Regular cardiac myocyte (primary cell): ENCODE data around the gene SLC37A4. TPM values are rescaled to one million over a fixed set of nuclear protein-coding genes. Genes with fewer than 3 reads are reported as not detected.

Source experiments
- total RNA-seq: library from RNA; depleted of rRNA; stranded (reverse); fragments of >200 nt; gene quantifications from 2 replicates; pipeline ENCODE4 v1.2.3, GENCODE V29; 2014

Gene SLC37A4
- 10.9 and 11.0 TPM in 2 replicates for total RNA-seq

DNA sequence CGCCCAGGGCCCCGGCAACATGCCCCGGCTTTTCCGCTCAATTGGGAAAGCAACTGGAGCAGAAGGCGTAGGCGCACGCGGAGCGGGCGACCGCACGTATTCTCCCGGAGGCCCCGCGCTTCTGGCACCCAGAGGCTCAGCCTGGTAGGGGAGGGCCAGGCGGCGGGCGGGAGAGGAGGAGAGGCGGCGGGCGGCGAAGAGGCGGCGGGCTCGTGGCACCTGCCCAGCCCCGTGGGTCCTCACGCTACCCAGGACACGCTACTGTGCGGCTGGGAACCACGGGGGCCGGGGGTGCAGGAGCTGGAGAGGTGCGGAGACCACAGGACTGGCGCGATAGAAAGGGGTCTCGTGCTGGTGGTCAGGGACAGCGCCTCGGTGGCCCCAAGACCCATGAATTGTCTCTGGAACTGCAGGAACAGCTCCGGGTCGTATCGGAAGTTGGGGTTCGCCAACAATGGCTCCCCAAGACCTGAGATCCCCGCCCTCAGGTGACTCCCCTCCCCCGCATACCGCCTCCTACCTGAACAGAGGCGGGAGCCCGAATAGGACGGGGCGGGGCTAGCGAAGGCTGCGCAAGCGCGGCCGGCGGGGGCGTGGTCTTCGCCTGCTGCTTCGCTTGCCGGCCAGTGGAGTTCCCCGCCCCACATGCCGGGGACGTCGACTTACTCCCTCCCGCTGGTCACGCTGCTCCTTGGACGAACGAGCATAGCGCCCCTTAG is at the start of gene SLC37A4:
SLC37A4 (minus strand) TSS at position 549 of the 719 bp plus-strand sequence.

DNA sequence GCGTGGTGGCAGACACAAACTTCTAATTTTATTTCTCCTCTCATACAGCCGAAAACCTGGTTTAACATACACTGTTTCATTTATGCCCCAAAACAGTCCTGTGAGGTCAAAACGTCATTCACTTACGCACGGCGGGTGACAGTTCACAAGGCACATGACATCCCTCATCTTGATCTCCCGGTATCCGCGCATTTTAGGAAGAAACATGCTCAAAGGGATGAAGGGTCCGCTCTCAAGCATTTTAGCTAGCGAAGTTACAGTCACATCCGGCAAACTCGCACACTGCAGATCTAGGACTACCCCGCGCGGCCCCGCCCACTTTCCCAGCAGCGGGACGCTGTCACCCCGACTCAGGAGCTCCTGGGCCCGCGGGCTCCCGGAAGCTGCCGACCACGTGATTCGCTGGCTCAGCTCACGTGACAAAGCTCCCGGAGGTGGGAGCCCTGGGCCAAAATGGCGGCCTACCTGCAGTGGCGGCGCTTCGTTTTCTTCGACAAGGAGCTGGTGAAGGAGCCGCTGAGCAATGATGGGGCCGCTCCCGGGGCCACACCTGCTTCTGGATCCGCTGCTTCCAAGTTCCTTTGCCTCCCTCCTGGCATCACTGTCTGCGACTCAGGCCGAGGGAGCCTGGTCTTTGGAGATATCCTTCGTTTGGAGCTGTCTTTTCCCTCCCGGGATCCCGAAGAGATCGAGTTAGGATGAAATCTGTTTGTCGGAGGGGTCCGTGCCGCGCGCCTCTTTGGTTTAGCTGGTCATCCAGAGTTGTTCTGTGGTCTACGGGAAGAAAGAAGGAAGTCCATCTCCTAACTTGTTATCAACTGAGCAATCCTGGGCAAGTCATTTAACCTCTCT is 36.9 kb upstream of the SLC37A4 start, which contains the start of gene VPS11:
VPS11 (plus strand) TSS at position 448 of the 852 bp plus-strand sequence; CDS start at position 454, 6 bp downstream.

DNA sequence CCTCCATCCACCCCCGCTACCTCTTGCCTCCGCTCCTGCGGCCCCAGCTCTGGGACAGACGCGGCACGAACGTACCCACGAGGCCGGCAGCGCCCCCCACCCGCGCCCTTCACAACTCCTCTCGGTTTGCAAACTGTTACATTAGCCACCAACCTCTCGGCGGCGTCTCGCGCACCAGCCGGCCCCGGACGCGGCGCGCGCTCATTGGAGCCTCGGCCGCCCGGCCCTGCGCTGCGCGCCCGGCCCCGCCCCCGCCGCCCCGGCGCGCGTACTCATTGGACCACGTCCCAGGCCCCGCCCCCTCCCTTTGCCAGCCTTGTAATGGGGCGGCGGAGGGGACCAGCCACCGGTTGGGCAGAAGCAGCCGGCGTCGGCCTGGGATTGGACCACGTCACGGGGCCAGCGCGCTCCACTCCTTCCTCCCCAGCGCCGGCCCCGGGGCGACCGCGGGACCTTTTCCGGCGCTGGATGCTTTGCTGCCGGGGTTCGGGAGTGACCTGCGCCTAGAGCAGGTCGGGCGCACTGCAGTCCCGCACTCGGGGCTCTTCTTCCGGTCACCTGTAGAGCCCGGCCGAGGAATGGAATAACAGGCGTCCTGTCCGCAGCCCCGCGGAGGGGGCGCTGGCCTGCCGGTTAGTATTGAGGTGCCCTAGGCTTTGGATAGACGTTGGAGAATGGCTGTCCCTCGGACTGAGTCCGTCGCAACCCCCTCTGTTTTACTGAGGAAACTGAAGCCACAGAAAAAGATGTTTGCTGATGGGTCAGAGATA is 26.5 kb upstream of the SLC37A4 start, which contains the start of gene HYOU1:
HYOU1 (minus strand) TSS at position 206 of the 770 bp plus-strand sequence. CDS start 1,045 bp downstream, outside the sequence.

DNA sequence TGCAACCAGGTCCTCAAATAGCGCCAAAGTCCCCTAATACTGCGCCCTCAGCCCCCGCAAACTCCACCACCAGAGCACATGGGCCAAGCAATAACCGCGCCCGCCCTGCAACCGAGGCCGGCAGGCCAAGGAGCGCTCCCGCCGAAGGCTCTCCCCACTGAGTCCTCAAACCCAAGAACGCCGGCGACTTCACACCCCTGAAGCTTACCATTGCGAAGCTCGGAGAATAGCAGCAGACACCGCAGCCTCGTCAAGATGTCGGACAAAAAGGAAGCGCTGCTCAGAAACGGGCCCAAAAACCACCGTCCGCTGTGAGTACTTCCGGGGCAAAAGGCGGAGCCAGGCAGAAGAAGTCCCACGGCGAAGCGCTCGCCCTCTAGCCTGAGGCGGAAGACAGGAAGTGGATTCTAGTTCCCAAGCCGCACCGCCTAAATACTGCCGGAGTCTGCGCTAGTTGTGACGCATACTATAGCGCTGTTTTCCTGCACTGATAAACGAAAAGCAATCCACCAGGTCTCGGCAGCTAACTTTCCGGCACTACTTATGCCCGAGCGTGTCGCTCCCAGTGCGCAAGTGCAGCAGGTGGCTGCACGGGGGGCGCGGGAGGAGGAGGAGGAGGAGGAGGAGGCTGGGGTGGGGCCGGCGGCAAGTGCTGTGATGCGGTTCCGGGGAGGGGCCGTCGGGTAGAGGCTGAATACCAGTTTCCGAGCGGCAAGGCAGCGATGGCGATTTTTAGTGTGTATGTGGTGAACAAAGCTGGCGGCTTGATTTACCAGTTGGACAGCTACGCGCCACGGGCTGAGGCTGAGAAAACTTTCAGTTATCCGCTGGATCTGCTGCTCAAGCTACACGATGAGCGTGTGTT is 12.4 kb downstream of the SLC37A4 start, which contains the start of the genes RPS25 and TRAPPC4:
RPS25 (minus strand) TSS at position 270 of the 865 bp plus-strand sequence; CDS start at position 211, 59 bp downstream.
TRAPPC4 (plus strand) TSS at position 693 of the 865 bp plus-strand sequence; CDS start at position 723, 30 bp downstream.

DNA sequence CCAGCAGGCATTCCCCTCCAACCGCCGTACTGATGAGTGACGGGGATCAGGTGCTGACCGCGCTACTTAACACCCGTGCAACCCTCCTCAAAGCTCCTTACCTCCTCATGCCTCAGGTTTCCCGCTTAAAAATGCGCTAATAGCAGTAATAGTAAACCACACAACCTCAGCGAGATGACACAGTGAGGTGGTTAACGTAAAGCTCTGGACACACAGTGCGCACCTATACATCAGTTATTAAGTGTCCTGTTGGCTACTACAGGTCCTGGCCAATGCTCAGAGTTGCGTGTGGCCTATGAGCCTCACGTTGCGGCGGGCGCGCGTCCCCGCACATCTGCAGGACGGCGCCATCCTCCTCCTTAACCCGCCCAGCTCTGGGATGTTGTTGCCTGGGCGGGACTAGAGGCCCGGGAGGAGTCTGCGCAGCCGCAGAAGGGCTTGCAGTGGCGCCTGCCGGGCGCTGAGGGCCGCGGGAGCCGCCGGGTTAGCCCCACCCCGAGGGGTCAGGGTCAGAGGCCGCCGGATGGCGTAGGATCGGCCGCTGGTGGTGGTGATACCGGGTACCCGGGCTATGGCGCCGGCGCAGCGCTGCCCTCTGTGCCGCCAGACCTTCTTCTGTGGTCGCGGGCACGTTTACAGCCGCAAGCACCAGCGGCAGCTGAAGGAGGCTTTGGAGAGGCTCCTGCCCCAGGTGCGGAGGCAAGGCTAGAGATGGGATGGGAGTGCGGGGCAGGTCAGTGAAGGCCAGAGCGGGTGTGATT is 32.9 kb downstream of the SLC37A4 start, which contains the start of gene CENATAC:
CENATAC (plus strand) TSS at position 512 of the 761 bp plus-strand sequence; CDS start at position 572, 60 bp downstream.

Other genes starting within 250 kb of the SLC37A4 start
- gene DDX6, start 239.7 kb downstream of the SLC37A4 start, total RNA-seq, result 117 and 118 TPM in 2 replicates
- not detected in 2 replicates for gene CXCR5, start 147.0 kb downstream of the SLC37A4 start, total RNA-seq
- 13.0 and 19.2 TPM in 2 replicates for gene BCL9L, start 105.0 kb downstream of the SLC37A4 start, total RNA-seq
- gene UPK2, start 74.6 kb downstream of the SLC37A4 start, total RNA-seq, result not detected in 2 replicates
- not detected in 2 replicates for gene FOXR1, start 59.1 kb downstream of the SLC37A4 start, total RNA-seq
- gene CENATAC, start 32.7 kb downstream of the SLC37A4 start, total RNA-seq, result 15.7 and 16.1 TPM in 2 replicates
- gene RPS25, start 12.5 kb downstream of the SLC37A4 start, total RNA-seq, result 1,474 and 2,284 TPM in 2 replicates
- gene TRAPPC4, start 12.1 kb downstream of the SLC37A4 start, total RNA-seq, result 93.9 and 127 TPM in 2 replicates
- 183 and 240 TPM in 2 replicates for gene HYOU1, start 26.3 kb upstream of the SLC37A4 start, total RNA-seq
- 17.4 and 26.8 TPM in 2 replicates for gene VPS11, start 36.9 kb upstream of the SLC37A4 start, total RNA-seq
- 5.9 and 25.1 TPM in 2 replicates for gene HMBS, start 54.0 kb upstream of the SLC37A4 start, total RNA-seq
- 16.5 and 20.3 TPM in 2 replicates for gene DPAGT1, start 71.0 kb upstream of the SLC37A4 start, total RNA-seq
- gene C2CD2L, start 76.5 kb upstream of the SLC37A4 start, total RNA-seq, result 5.2 and 5.9 TPM in 2 replicates
- gene HINFP, start 90.7 kb upstream of the SLC37A4 start, total RNA-seq, result 10.2 and 15.8 TPM in 2 replicates
- gene ABCG4, start 118.2 kb upstream of the SLC37A4 start, total RNA-seq, result 0.19 and 0.28 TPM in 2 replicates
- 8.4 and 25.4 TPM in 2 replicates for gene NLRX1, start 137.8 kb upstream of the SLC37A4 start, total RNA-seq
- gene NHERF4, start 154.6 kb upstream of the SLC37A4 start, total RNA-seq, result 0.19 TPM in 1 of 2 replicates, not detected in the other
- 5.6 and 7.1 TPM in 2 replicates for gene CBL, start 175.5 kb upstream of the SLC37A4 start, total RNA-seq